Gastrocnemius medialis (tissue), 4 donors: Measurements from ENCODE around the gene SREBF1. TPM values are rescaled to one million over a fixed set of nuclear protein-coding genes. Genes with fewer than 3 reads are reported as not detected.

Experiments used
- ATAC-seq, 2 donors: fragments of 150-250 bp; one replicate each; pipeline ENCODE4 v1.9.1; 2016
- DNase-seq, 2 donors: peaks; one replicate each; pipeline ENCODE4 v3.0.0-alpha.2; 2019
- H3K27ac ChIP-seq, 4 donors: fragments of 200-600 bp; sonication (generic); 1 replicate in 1 of 4; 2 replicates in 3 of 4; pipeline ENCODE4 v1.5.1; 2016 to 2018; ENCODE audit warnings: mild to moderate bottlenecking in 2 of 4, moderate library complexity in 1 of 4
- H3K27me3 ChIP-seq, 3 donors: fragments of 200-600 bp; sonication (generic) in 2 of 3; 1 replicate in 1 of 3; 2 replicates in 2 of 3; pipeline versions ENCODE4 v1.5.1 to v1.6.0; 2016 to 2019; ENCODE audit warnings: mild to moderate bottlenecking in 1 of 3, moderate library complexity in 1 of 3
- H3K36me3 ChIP-seq, 2 donors: fragments of 200-600 bp; sonication (generic) in 1 of 2; one replicate each; pipeline ENCODE4 v1.5.1; 2017 to 2018
- H3K4me1 ChIP-seq, 2 donors: fragments of 200-600 bp; sonication (generic) in 1 of 2; one replicate each; pipeline ENCODE4 v1.5.1; 2016 to 2017; ENCODE audit warnings: mild to moderate bottlenecking in 2 of 2
- H3K4me3 ChIP-seq, 4 donors: fragments of 200-600 bp; sonication (generic) in 3 of 4; 1 replicate in 1 of 4; 2 replicates in 3 of 4; pipeline ENCODE4 v1.5.1; 2016 to 2019; ENCODE audit warnings: mild to moderate bottlenecking in 2 of 4
- H3K9me3 ChIP-seq, 3 donors: fragments of 200-600 bp; sonication (generic) in 2 of 3; 1 replicate in 1 of 3; 2 replicates in 2 of 3; pipeline ENCODE4 v1.5.1; 2016 to 2019
- CTCF ChIP-seq, 5 experiments: fragments of 450-650 bp in 3 of 5; fragments of 200-600 bp in 2 of 5; sonication (generic) in 2 of 5; IDR thresholded peaks in 4 of 5; conservative IDR thresholded peaks in 1 of 5; 1 replicate in 4 of 5; 2 replicates in 1 of 5; pipeline ENCODE4 v1.5.1; 2016 to 2019; ENCODE audit warnings: antibody characterized with exemption in 5 of 5, mild to moderate bottlenecking in 3 of 5, moderate library complexity in 3 of 5
- POLR2A ChIP-seq, 2 donors: fragments of 450-650 bp; IDR thresholded peaks; one replicate each; pipeline ENCODE4 v1.6.1; 2017; ENCODE audit warnings: antibody characterized with exemption in 2 of 2, mild to moderate bottlenecking in 2 of 2, moderate library complexity in 2 of 2
- in situ Hi-C, 4 donors: fragments of 200-750 bp; cut with MboI; loops; one replicate each; pipeline versions ENCODE4 v1.15.0 to v1.8.0; 2017; ENCODE audit warnings: low sequenced_read_pairs in 4 of 4
- intact Hi-C: fragments of 100-400 bp; cut with DNase I; formaldehyde crosslinking; loops from one replicate; pipeline ENCODE4 v1.15.1; 2023; ENCODE audit warnings: low total_unique reads
- total RNA-seq, 4 donors: library from RNA; depleted of rRNA; stranded (reverse); fragments of >200 nt; gene quantifications; one replicate each; pipeline versions ENCODE4 v1.1.0 to v1.2.3, GENCODE V29; 2016

Gene SREBF1
- total RNA-seq, 4 donors from 2014 or later, result 11.1 to 64.5 (median 32.3) TPM

- peak in 4 of 5 experiments; percentile 25 to 43 (median 42) for TF ChIP-seq CTCF (IDR thresholded peaks at IDR 0.05 in 4 of 5, conservative IDR thresholded peaks at IDR 0.05 in 1 of 5)
- no peak for TF ChIP-seq POLR2A (IDR thresholded peaks at IDR 0.05)
- peak in 1 of 2 donors; percentile 12 for ATAC-seq
- DNase-seq, result peak in 1 of 2 donors; percentile 73
- intact Hi-C loops (loop anchor here (5.0 kb wide), 1 partner anchor 547 kb away; the partner anchor contains the start of gene FLCN), in situ Hi-C loops (loop anchor here in 1 of 4 donors (25.0 kb wide), 1 partner anchor 97 kb away; the partner anchor contains the start of gene RAI1)
- Histone ChIP-seq H3K27ac (peak overlapping the region; percentile 88 to 98 (median 93)), H3K4me1 (peaks cover 35 to 42% of the 10 kb centered on the region in 2 donors), H3K36me3 (no peaks in the 10 kb centered on the region), H3K27me3 (no peaks in the 10 kb centered on the region), H3K9me3 (no peaks in the 10 kb centered on the region), H3K4me3 (peak overlapping the region in 3 of 4 donors; percentile 56 to 94 (median 60))
These were observed 52.0 kb downstream of the SREBF1 start for GRCh38 chr17:17784657-17785267.

- peak overlapping the region; percentile 88 to 98 (median 93) for H3K27ac ChIP-seq
- in situ Hi-C loops (loop anchor here in 1 of 4 donors (25.0 kb wide), 1 partner anchor 97 kb away; the partner anchor contains the start of gene RAI1), intact Hi-C loops (loop anchor here (2.0 to 5.0 kb wide), 5 partner anchors 31 to 547 kb away; partner anchors contain the start of genes FLCN and RAI1)
- peaks cover 38 to 45% of the 10 kb centered on the region in 2 donors for H3K4me1 ChIP-seq
- no peaks in the 10 kb centered on the region for H3K9me3 ChIP-seq
- peak overlapping the region; percentile 56 to 94 (median 62) for H3K4me3 ChIP-seq
- TF ChIP-seq CTCF (IDR thresholded peaks at IDR 0.05 in 4 of 5, conservative IDR thresholded peaks at IDR 0.05 in 1 of 5) (no peak), POLR2A (IDR thresholded peaks at IDR 0.05) (no peak)
- H3K27me3 ChIP-seq, result no peaks in the 10 kb centered on the region
- H3K36me3 ChIP-seq, result no peaks in the 10 kb centered on the region
- peak; percentile 2 to 28 for ATAC-seq
- peak in 1 of 2 donors; percentile 45 for DNase-seq
These were observed 52.7 kb downstream of the SREBF1 start for GRCh38 chr17:17783825-17784656.

GRCh38 chr17:17783116-17783824, 53.5 kb downstream of the SREBF1 start:
- ATAC-seq (peak; percentile 61 to 67), DNase-seq (peak; percentile 74 to 90)
- Histone ChIP-seq H3K27me3 (no peaks in the 10 kb centered on the region), H3K36me3 (no peaks in the 10 kb centered on the region), H3K27ac (peak overlapping the region; percentile 88 to 98 (median 93)), H3K9me3 (no peaks in the 10 kb centered on the region), H3K4me1 (peaks cover 45 to 53% of the 10 kb centered on the region in 2 donors), H3K4me3 (peak overlapping the region; percentile 56 to 94 (median 62))
- intact Hi-C loops, result loop anchor here (2.0 to 5.0 kb wide), 5 partner anchors 30 to 546 kb away; partner anchors contain the start of genes FLCN and RAI1
- peak; percentile 65 to 78 for TF ChIP-seq POLR2A (IDR thresholded peaks at IDR 0.05)
- peak in 2 of 5 experiments; percentile 11 to 20 for TF ChIP-seq CTCF (IDR thresholded peaks at IDR 0.05 in 4 of 5, conservative IDR thresholded peaks at IDR 0.05 in 1 of 5)
- in situ Hi-C loops, result loop anchor here in 1 of 4 donors (25.0 kb wide), 1 partner anchor 96 kb away; the partner anchor contains the start of gene RAI1

- intact Hi-C loops (loop anchor here (2.0 to 5.0 kb wide), 5 partner anchors 30 to 545 kb away; partner anchors contain the start of genes FLCN and RAI1), in situ Hi-C loops (loop anchor here in 1 of 4 donors (25.0 kb wide), 1 partner anchor 95 kb away; the partner anchor contains the start of gene RAI1)
- Histone ChIP-seq H3K27me3 (no peaks in the 10 kb centered on the region), H3K4me3 (peak overlapping the region; percentile 56 to 94 (median 62)), H3K4me1 (peaks cover 48 to 57% of the 10 kb centered on the region in 2 donors), H3K9me3 (no peaks in the 10 kb centered on the region), H3K27ac (peak overlapping the region; percentile 88 to 98 (median 93)), H3K36me3 (no peaks in the 10 kb centered on the region)
- no peak for TF ChIP-seq POLR2A (IDR thresholded peaks at IDR 0.05)
- no peak for TF ChIP-seq CTCF (IDR thresholded peaks at IDR 0.05 in 4 of 5, conservative IDR thresholded peaks at IDR 0.05 in 1 of 5)
- DNase-seq (peak in 1 of 2 donors; percentile 51), ATAC-seq (peak; percentile 31 to 32)
These were observed 54.2 kb downstream of the SREBF1 start for GRCh38 chr17:17782523-17783115.
